ENCODE results near the gene PLXNB2.

Gene PLXNB2

DNA sequence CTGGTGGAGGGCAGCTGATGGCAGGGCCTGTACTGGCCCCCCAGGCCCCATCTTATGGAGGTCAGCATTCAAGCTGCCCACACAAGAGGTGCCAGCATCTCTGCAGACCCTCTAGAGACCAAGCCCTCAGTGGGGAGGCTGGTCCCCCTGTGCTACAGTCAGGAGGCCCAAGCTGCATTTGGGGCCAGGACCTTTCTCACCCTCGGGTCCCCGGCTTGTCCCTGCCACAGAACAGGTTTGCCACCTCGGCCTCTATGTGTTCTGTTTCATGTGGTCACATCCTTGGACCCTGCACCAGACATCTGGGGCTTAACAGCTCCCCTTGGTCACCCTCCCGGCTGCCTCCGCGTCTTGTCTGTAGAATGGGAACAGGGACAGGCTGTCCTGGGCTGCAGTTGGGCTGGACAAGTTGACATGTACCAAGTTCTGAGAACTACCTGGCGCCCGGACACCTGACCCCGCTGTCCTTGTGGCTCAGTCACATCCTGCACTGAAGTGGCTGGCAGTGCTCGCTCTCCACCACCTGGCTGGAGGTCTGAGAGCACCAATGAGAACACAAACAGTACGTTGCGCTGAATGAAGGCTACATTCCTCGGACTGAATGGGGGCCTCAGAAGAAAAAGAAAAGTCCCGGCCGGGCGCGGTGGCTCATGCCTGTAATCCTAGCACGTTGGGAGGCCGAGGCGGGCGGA lies 2.7 kb upstream of the PLXNB2 start:
- DNase-seq, result no peak

DNA sequence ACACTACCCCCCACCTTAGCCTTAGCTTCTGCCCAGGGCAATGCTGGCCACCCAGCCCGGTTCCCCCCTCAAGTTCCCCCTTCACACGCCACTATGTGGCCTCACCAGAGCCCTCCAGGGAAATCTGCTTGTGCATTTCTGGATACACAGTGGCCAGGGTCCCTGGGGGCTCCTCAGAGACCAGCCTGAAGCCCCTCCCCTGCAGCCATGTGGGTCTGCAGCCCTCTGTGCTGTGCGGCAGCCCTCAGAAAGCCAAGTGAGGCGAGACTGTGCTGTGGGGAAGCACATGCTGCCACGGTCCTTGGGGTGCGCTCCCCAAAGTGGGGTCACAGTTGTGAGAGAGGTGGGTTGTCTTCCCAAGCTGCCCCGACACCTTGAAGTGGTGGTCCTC lies 2.1 kb upstream of the PLXNB2 start:
- DNase-seq, result no peak

- no peak for DNase-seq
Measured at GRCh38 chr22:50308986-50309600, 1.6 kb upstream of the PLXNB2 start.

- DNase-seq, result no peak
Measured at GRCh38 chr22:50308597-50308935, 1.1 kb upstream of the PLXNB2 start.

GRCh38 chr22:50307890-50308596 lies 597 bp upstream of the PLXNB2 start:
- no peak for DNase-seq

GRCh38 chr22:50305923-50306566 lies 1.4 kb downstream of the PLXNB2 start:
- peak; percentile 21 for DNase-seq

GRCh38 chr22:50305393-50305922 lies 2.0 kb downstream of the PLXNB2 start:
- DNase-seq, result no peak

- DNase-seq, result no peak
Measured at GRCh38 chr22:50304528-50305392, 2.7 kb downstream of the PLXNB2 start.

- no peak for DNase-seq
Measured at GRCh38 chr22:50303848-50304527, 3.5 kb downstream of the PLXNB2 start.

- no peak for DNase-seq
Measured at GRCh38 chr22:50303515-50303847, 4.0 kb downstream of the PLXNB2 start.

DNA sequence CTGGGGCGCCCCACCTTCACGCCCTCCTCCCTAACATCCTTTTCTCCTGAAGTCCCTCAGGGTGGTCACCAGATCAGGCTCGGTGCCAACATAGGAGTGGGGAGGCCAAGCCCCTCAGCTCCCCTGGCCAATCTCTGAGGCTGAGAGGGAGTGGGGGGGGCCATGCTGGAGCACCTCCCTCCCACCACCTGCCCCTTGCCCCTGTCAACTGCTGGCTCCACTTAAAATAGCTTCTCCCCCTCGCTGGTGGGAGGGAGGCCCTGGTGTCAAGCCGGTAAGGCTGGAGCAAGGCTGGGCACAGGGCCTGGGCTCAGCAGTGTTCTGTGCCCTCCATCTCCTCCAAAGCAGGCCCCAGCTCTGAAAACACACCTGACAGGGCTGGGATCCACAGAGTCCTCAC lies 4.9 kb downstream of the PLXNB2 start:
- DNase-seq, result no peak

DNA sequence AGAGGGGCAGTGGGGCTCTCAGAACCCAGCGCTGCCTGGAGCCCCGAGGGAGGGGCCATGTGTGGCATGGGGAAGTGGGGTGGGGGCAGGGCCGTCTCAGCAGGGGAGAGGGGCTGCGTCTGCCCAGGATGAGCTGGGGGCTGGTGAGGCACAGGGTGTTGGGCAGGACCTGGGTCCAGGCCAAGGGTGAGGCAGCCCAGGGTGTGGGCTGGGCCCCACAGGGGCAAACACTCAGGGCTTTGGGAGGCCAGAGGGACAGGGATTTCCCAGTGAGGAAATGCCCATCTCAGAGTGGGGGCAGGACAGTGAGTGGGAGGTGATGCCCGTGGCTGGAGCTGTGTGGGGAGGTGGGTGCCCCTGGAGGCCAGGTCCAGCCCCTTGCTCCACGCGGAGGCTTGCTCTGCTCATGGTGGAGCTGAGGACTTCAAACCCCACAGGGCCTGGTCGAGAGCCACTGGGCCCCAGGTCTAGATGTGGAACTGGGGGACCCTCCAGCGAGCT lies 5.4 kb downstream of the PLXNB2 start:
- no peak for DNase-seq

DNA sequence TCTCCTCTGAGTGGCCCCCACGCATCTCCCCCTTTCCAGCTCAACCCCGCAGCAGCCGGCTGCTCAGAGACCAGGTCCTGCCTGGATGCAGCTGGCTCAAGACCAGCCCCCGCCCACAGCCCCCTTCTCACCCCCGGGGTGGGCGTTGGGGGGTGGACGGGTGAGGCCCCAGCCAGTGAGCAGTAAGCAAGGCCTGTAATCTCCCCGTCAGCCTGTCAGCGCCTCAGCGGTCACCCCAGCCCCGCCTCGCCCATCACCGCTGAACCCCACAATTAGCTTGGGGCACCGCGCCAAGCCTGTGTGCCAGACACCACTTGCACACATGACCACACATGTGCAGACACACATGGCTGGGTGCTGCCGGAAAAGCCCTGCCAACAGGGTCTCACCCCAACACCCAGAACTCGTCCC lies 5.9 kb downstream of the PLXNB2 start:
- no peak for DNase-seq

GRCh38 chr22:50300620-50301257 lies 6.7 kb downstream of the PLXNB2 start:
- DNase-seq, result no peak

DNA sequence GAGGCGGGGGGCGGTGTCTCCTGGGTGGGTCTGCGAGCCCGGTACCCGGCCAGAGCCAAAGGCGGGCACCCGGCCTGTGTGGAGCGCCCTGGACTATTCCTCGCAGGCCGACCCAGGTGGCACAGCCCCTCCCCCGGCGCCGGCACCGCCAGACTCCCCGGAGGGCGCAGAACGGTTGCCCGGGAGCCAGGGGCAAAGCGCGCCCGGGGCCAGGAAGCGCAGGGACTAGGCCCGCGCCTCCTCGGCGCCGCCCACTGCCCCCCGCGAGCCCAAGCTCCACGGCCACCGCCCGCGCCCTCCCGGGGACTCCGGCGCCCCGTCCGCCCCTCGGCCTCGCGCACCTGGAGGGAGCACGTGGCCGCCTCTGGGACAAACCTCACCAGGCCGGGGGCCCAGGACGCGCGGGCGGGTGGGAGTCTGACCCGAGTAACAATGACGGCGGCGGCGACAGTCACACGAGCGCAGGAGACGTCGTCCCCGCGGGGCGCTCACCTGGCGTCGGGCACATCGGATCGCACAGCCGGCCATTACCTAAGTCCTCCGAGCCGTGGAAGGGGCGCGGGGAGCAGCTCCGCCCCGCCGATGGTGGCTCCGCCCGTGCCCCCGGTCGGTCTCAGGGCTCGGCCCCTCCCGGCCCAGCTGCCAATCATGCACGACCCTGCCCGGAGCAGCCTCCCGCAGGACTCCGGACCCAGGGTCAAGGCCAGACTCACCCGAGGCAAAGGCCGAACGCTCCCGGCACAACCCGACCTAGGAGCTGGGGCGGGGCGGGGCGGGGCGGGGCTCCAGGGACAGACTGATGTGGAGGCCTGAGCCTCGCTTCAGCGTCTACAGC lies 7.4 kb downstream of the PLXNB2 start:
- no peak for DNase-seq

DNA sequence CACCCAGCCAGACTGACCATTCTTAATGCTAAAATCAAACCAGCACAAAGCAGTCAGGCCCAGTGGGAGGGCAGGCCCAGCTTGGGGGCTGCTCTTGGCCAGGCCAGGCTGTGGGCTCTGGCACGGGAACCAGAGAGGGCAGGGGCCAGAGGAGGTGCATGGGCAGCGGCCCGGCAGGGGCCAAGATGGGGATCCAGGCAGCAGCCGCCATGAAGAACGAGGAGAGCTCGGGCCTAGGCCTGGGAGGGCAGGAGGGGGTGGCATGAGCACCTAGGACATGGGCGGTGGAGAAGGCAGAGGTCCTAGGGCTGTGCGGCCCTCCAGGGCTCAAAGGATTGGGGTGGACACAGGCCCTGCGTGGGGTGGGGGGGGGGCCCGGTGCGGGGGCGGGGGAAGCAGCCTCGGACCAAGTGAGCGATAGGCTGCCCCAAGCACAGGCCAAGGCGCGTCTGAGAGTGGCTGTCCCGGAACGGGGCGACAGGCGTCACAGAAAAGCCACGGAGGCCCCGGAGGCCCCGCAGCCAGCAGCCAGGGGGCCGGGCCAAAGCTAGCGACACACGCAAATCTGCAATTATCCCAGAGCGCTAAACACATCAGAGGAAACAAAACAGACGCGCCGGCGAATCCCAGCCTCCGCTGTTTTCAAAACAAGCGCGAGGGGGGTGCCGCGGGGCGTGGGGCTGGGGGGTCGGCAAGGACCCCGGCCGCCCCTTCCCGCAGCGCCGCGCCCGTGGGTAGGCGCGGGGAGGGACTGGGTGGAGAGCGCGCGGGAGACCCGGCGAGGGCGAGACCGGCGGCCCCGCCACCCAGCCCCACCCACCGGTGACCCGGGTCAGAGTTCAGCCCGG lies 8.3 kb downstream of the PLXNB2 start:
- DNase-seq, result no peak

GRCh38 chr22:50298266-50298637 lies 9.2 kb downstream of the PLXNB2 start:
- no peak for DNase-seq

DNA sequence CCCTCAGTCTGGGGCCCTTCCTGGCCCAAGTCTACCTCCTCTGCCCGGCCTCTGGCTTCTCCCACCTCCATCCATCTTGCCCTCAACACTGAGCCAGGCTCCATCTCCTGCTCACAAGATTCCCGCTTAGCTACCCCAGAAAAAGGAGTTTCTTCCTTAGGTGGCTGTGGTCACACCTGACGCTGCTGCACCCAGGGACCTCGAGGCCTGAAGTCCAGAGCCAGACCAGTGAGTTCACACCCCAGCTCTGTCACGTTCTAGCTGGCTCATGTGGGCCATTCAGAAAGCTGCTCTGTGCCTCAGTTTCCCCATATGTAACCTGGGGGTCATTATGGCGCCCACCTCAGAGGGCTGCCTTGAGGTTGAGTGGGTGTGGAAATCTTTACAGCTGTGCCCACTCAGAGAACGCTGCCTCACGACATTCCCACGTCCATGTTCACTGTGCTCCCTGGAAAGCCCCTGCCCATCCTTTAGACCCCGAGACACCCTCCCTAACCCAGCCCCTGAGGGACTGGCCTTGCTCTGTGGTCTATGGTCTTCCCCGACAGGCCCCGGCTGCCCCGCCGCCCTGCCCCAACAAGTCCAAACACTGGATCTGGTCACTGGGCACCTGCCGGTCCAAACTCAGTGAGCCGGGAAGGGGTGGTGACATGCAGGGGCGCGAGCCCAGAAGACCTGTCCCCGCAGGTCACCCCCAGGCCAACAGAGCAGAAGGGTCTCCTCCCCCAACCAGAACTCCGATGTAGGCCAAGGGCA lies 9.8 kb downstream of the PLXNB2 start:
- no peak for DNase-seq
